Chondrocyte (in vitro differentiated cells): ENCODE measurements around the gene SLC5A10. TPM values are rescaled to one million over a fixed set of nuclear protein-coding genes. Genes with fewer than 3 reads are reported as not detected.

Experiments
- DNase-seq: peaks from one replicate; pipeline ENCODE4 v3.0.0; 2021; ENCODE audit warnings: mixed read lengths, low spot score
- H3K27ac Mint-ChIP-seq: one replicate; pipeline ENCODE4 v1.8.0; 2021; ENCODE audit warnings: mild to moderate bottlenecking, moderate library complexity, mixed read lengths; ENCODE audit not compliant: unreplicated experiment
- H3K27me3 Mint-ChIP-seq: 2 replicates; pipeline ENCODE4 v1.8.0; 2021; ENCODE audit warnings: low read depth, mixed read lengths
- H3K36me3 Mint-ChIP-seq: 2 replicates; pipeline ENCODE4 v1.8.0; 2021; ENCODE audit warnings: low read depth, mixed read lengths
- H3K4me1 Mint-ChIP-seq: 2 replicates; pipeline ENCODE4 v1.8.0; 2021; ENCODE audit warnings: low read depth, mild to moderate bottlenecking, mixed read lengths
- H3K4me3 Mint-ChIP-seq: one replicate; pipeline ENCODE4 v1.8.0; 2021; ENCODE audit warnings: mild to moderate bottlenecking, moderate library complexity, mixed read lengths; ENCODE audit not compliant: unreplicated experiment
- H3K9me3 Mint-ChIP-seq: 2 replicates; pipeline ENCODE4 v1.8.0; 2021; ENCODE audit warnings: low read depth, mixed read lengths
- CTCF ChIP-seq: fragments of 200-600 bp; sonication (generic); IDR thresholded peaks from 2 replicates; pipeline ENCODE4 v1.5.0; 2021; ENCODE audit warnings: antibody characterized with exemption, mild to moderate bottlenecking, moderate library complexity
- total RNA-seq: library from RNA; stranded (reverse); gene quantifications from 3 replicates; pipeline ENCODE4 v1.2.1, GENCODE V29; 2021

Gene SLC5A10
- total RNA-seq, 1 donor from 2014 or later = not detected

GRCh38 chr17:19011581-19011980 is 59.6 kb downstream of the SLC5A10 start:
- H3K9me3 Mint-ChIP-seq = peaks cover 1% of the 10 kb centered on the region
- no peak for TF ChIP-seq CTCF
- H3K4me1 Mint-ChIP-seq = no peaks in the 10 kb centered on the region
- H3K27me3 Mint-ChIP-seq = no peaks in the 10 kb centered on the region
- no peak overlapping the region for H3K4me3 Mint-ChIP-seq
- DNase-seq = peak; percentile 67
- H3K36me3 Mint-ChIP-seq = no peaks in the 10 kb centered on the region
- H3K27ac Mint-ChIP-seq = no peak overlapping the region

DNA sequence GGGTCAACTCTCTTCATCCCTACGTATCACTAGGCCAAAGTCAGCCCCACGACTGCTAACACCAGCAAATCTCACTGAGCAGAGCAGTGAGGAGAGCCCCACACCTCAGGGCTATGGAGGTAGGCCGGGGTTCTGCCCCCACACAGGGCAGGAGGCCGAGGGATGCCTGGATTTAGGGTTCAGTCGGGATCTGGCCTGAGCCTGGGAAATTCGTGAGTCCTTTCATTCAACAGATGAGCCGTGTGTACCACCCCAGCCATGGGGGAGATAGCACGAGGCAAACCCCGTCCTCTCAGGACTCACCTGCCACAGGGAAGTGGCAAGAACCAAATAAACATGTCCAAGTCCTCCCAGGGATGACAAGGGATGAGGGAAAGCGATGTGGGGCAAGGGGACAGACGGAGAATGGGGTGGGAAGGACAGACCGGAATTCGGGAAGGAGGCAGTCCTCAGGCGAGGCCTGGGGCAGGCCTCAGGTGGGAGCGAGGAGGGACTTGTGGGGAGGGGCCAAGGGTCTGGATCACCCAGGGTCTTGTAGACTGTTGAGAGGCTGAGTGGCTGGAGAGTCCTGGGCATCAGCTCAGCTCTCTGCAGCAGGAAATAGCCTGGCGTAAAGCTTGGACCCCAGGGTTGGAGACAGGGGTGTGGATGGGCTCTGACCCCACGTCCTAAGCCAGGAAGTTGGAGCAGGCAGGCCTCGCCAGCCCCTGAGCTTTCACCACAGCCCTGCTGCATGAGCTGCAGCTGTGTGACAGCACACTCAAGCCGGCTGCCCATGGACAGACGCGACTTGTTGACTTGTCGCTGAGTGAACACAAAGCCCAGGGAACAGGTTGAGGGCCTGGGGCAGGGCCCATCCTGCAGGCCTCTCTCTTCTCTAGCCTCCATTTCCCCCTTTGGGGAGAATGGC is 60.5 kb downstream of the SLC5A10 start:
- H3K4me1 Mint-ChIP-seq = no peaks in the 10 kb centered on the region
- no peak overlapping the region for H3K27ac Mint-ChIP-seq
- no peaks in the 10 kb centered on the region for H3K9me3 Mint-ChIP-seq
- H3K27me3 Mint-ChIP-seq = no peaks in the 10 kb centered on the region
- peak; percentile 82 for DNase-seq
- no peak overlapping the region for H3K4me3 Mint-ChIP-seq
- no peak for TF ChIP-seq CTCF
- H3K36me3 Mint-ChIP-seq = no peaks in the 10 kb centered on the region

DNA sequence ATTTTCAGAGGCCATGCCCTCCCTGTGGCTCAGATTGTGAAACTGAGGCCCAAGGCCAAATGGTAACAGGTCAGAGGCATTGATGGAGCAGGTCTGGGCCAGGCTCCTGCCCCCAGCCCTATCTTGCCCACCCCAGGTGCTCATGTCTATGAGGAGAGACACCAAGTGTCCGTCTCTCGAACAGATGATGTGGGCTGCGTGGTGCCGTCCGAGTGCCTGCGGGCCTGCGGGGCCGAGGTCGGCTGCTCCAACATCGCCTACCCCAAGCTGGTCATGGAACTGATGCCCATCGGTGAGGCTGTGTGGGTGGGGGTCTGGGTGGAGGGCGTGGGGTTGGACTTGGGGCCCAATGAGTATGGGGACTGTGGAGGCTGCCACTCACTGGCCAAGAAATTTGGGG is 61.3 kb downstream of the SLC5A10 start:
- no peaks in the 10 kb centered on the region for H3K27me3 Mint-ChIP-seq
- H3K9me3 Mint-ChIP-seq = no peaks in the 10 kb centered on the region
- H3K27ac Mint-ChIP-seq = no peak overlapping the region
- no peak for TF ChIP-seq CTCF
- H3K4me1 Mint-ChIP-seq = no peaks in the 10 kb centered on the region
- no peak overlapping the region for H3K4me3 Mint-ChIP-seq
- peak; percentile 55 for DNase-seq
- H3K36me3 Mint-ChIP-seq = no peaks in the 10 kb centered on the region

DNA sequence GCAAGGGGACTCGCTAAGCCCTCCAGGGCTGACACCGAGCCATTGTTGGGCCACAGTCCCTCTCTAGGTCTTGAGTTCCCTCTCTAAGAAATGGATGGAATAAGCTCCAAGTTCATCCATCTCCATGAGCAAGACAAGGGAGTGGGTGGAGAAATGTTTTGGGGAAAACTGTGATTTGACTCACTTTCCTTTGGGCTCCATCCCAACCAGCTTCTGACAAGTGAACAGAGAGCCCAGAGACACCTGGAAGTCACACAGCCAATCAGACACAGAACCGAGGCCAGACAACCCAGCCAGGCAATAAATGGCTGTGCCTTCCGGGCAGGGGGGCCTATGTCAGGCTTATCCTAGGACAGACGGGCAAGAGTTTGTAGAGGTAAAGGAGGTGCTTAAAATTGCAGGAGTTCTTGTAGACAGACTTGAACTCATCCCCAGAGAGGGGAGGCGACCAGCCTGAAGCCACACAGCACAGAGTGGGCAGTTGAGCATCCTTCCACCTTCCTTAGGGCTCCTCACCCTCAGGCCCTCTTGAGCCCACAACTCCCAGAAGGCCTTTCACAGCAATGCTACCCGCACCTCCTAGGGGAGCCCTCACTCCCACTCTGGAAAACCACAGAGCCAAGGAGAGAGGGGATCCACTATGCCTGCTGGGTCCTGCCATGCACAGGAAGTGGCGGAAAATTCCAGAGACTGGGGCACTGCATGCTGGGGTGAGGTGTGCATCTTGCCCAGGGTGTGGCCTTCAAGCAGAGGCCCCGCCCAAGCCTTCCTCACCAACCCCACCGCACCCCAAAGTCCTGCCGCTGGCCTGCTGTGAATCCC is 62.1 kb downstream of the SLC5A10 start:
- no peaks in the 10 kb centered on the region for H3K36me3 Mint-ChIP-seq
- DNase-seq = peak; percentile 68
- H3K27me3 Mint-ChIP-seq = no peaks in the 10 kb centered on the region
- H3K4me1 Mint-ChIP-seq = no peaks in the 10 kb centered on the region
- no peak overlapping the region for H3K4me3 Mint-ChIP-seq
- H3K9me3 Mint-ChIP-seq = no peaks in the 10 kb centered on the region
- no peak for TF ChIP-seq CTCF
- no peak overlapping the region for H3K27ac Mint-ChIP-seq

- no peak overlapping the region for H3K27ac Mint-ChIP-seq
Measured at GRCh38 chr17:19014628-19015215, 62.8 kb downstream of the SLC5A10 start.

More at GRCh38 chr17:19014628-19015215, 62.8 kb downstream of the SLC5A10 start:
- TF ChIP-seq CTCF = no peak
- H3K27me3 Mint-ChIP-seq = no peaks in the 10 kb centered on the region
- no peaks in the 10 kb centered on the region for H3K36me3 Mint-ChIP-seq
- DNase-seq = peak; percentile 83
- no peak overlapping the region for H3K4me3 Mint-ChIP-seq
- no peaks in the 10 kb centered on the region for H3K4me1 Mint-ChIP-seq
- no peaks in the 10 kb centered on the region for H3K9me3 Mint-ChIP-seq
